Measurements from ENCODE around the gene SYTL4. TPM values are rescaled to one million over a fixed set of nuclear protein-coding genes. Genes with fewer than 3 reads are reported as not detected.
A peak's percentile ranks its signal among the peaks of the same experiment; 100 is the strongest.

Gene SYTL4
- total and polyA plus RNA-seq, 12 donors = 3.4 to 12.3 (median 5.4) TPM

- H3K27me3 ChIP-seq = peaks cover 6% of the 10 kb centered on the region
- H3K9me3 ChIP-seq (replicated peaks in 1 of 3) = no peaks in the 10 kb centered on the region
- H3K4me1 ChIP-seq (replicated peaks in 1 of 2) = peaks cover 0 to under 1% of the 10 kb centered on the region in 2 donors
- H3K36me3 ChIP-seq (replicated peaks in 1 of 2) = no peaks in the 10 kb centered on the region
- intact Hi-C loops (cut with DNase I) = no loop called here
- H3K27ac ChIP-seq = peak overlapping the region in 3 of 5 donors; percentile 51 to 75 (median 64)
- H3K4me3 ChIP-seq = no peak overlapping the region
- no peak for TF ChIP-seq POLR2A (IDR thresholded peaks at IDR 0.05)
- no peak for TF ChIP-seq CTCF (IDR thresholded peaks at IDR 0.05)
- no peak for DNase-seq
- WGBS, 4 donors = 61 to 72% (median 67%) methylated on average over 7 to 8 of the region's 8 CpGs
These were observed 83.2 kb downstream of the SYTL4 start for GRCh38 chrX:100648458-100649417.

- Histone ChIP-seq H3K36me3 (replicated peaks in 1 of 2) (no peaks in the 10 kb centered on the region), H3K4me3 (no peak overlapping the region), H3K27me3 (peaks cover 13% of the 10 kb centered on the region), H3K4me1 (replicated peaks in 1 of 2) (peaks cover 0 to 4% of the 10 kb centered on the region in 2 donors), H3K27ac (peak overlapping the region in 2 of 5 donors; percentile 64 to 75), H3K9me3 (replicated peaks in 1 of 3) (no peaks in the 10 kb centered on the region)
- intact Hi-C loops (cut with DNase I) = no loop called here
- no peak for TF ChIP-seq CTCF (IDR thresholded peaks at IDR 0.05)
- TF ChIP-seq POLR2A (IDR thresholded peaks at IDR 0.05) = no peak
- WGBS, 4 donors = 30 to 88% (median 56%) methylated on average over 1 to 2 of the region's 2 CpGs
- DNase-seq = no peak
These were observed 84.2 kb downstream of the SYTL4 start for GRCh38 chrX:100647739-100648138.

- 24 to 60% (median 42%) methylated on average over 1 of the region's 1 CpG for WGBS, 4 donors
- Histone ChIP-seq H3K27me3 (peaks cover 17% of the 10 kb centered on the region), H3K4me3 (no peak overlapping the region), H3K27ac (peak overlapping the region in 1 of 5 donors; percentile 75), H3K36me3 (replicated peaks in 1 of 2) (no peaks in the 10 kb centered on the region), H3K9me3 (replicated peaks in 1 of 3) (no peaks in the 10 kb centered on the region), H3K4me1 (replicated peaks in 1 of 2) (peaks cover 0 to 4% of the 10 kb centered on the region in 2 donors)
- TF ChIP-seq CTCF (IDR thresholded peaks at IDR 0.05) = peak in 1 of 6 experiments; percentile 17
- TF ChIP-seq POLR2A (IDR thresholded peaks at IDR 0.05) = no peak
- intact Hi-C loops (cut with DNase I) = no loop called here
- peak in 1 of 7 donors; percentile 24 for DNase-seq
These were observed 84.8 kb downstream of the SYTL4 start for GRCh38 chrX:100647095-100647494.

- intact Hi-C loops (cut with DNase I) = no loop called here
- no peaks in the 10 kb centered on the region for H3K36me3 ChIP-seq (replicated peaks in 1 of 2)
- H3K9me3 ChIP-seq (replicated peaks in 1 of 3) = no peaks in the 10 kb centered on the region
- peak overlapping the region in 1 of 4 donors; percentile 27 for H3K4me3 ChIP-seq
- peaks cover 21% of the 10 kb centered on the region for H3K27me3 ChIP-seq
- peak overlapping the region in 3 of 5 donors; percentile 2 to 73 (median 3) for H3K27ac ChIP-seq
- TF ChIP-seq CTCF (IDR thresholded peaks at IDR 0.05) = no peak
- TF ChIP-seq POLR2A (IDR thresholded peaks at IDR 0.05) = no peak
- H3K4me1 ChIP-seq (replicated peaks in 1 of 2) = peaks cover 0 to 4% of the 10 kb centered on the region in 2 donors
- no peak for DNase-seq
- 52 to 82% (median 55%) methylated on average over 4 of the region's 4 CpGs for WGBS, 4 donors
These were observed 86.8 kb downstream of the SYTL4 start for GRCh38 chrX:100645106-100645505.

All from adrenal gland (tissue), 12 donors.